SU-DHL-6 (cell line): ENCODE data around the gene MYLK4.

ENCODE experiments used
- CTCF ChIP-seq: fragments of 200-600 bp; sonication (generic); IDR thresholded peaks from one replicate; pipeline ENCODE4 v1.5.1; 2017; ENCODE audit warnings: antibody characterized with exemption, mild to moderate bottlenecking, low read length, moderate library complexity; ENCODE audit not compliant: insufficient read depth, poor library complexity, severe bottlenecking
- EZH2phosphoT487 ChIP-seq: fragments of 200-600 bp; sonication (generic), shearing (Covaris generic); conservative IDR thresholded peaks from 2 replicates; pipeline ENCODE4 v1.6.1; 2018; ENCODE audit warnings: mild to moderate bottlenecking, antibody characterized with exemption, low read length, moderate library complexity, mixed read lengths

GRCh38 chr6:2666906-2667575, 83.7 kb downstream of the MYLK4 start:
- TF ChIP-seq CTCF (no peak), EZH2phosphoT487 (no peak)
